Panc1 (cell line): ENCODE measurements around the gene ANAPC16.

ENCODE experiments used
- CTCF ChIP-seq: fragments of 450-650 bp; IDR thresholded peaks from 2 replicates; pipeline ENCODE4 v1.5.1; 2017; ENCODE audit warnings: mild to moderate bottlenecking
- POLR2AphosphoS5 ChIP-seq: IDR thresholded peaks from 2 replicates; pipeline ENCODE4 v1.6.1; 2012; ENCODE audit warnings: mild to moderate bottlenecking, low read depth, low read length, moderate library complexity
- REST ChIP-seq, 2 experiments: IDR thresholded peaks; 2 replicates each; pipeline ENCODE4 v1.6.1; 2011 to 2012; ENCODE audit warnings: low read depth in 2 of 2, control low read depth in 1 of 2, low read length in 1 of 2, mild to moderate bottlenecking in 1 of 2, moderate library complexity in 1 of 2; ENCODE audit not compliant: insufficient read depth in 1 of 2
- SIN3A ChIP-seq: IDR thresholded peaks from 2 replicates; pipeline ENCODE4 v1.6.1; 2012; ENCODE audit warnings: low read depth, mild to moderate bottlenecking, low read length, moderate library complexity, borderline replicate concordance; ENCODE audit not compliant: insufficient read depth
- TCF7L2 ChIP-seq: IDR thresholded peaks from 2 replicates; pipeline ENCODE4 v1.6.1; 2011; ENCODE audit warnings: mild to moderate bottlenecking, low read depth, low read length, inconsistent platforms

GRCh38 chr10:72204724-72205123 lies 11.1 kb upstream of the ANAPC16 start:
- TF ChIP-seq CTCF: no peak
- no peak for TF ChIP-seq TCF7L2
- TF ChIP-seq REST (IDR thresholded peaks at IDR 0.05; ENCODE audit: insufficient read depth in 1 of 2, low read depth in 2 of 2, low read length in 1 of 2): no peak
- no peak for TF ChIP-seq POLR2AphosphoS5
- TF ChIP-seq SIN3A: no peak
